SH-SY5Y (cell line): Measurements from ENCODE around the gene SLC11A2.

ENCODE experiments used
- GATA2 ChIP-seq: IDR thresholded peaks from 2 replicates; pipeline ENCODE4 v1.6.1; 2011; ENCODE audit warnings: mild to moderate bottlenecking, low read depth, low read length
- GATA3 ChIP-seq: IDR thresholded peaks from 2 replicates; pipeline ENCODE4 v1.6.1; 2011; ENCODE audit warnings: low read depth, mild to moderate bottlenecking, low read length, moderate library complexity

- TF ChIP-seq GATA2 (no peak), GATA3 (no peak)
Measured at GRCh38 chr12:51056242-51056641, 30.1 kb upstream of the SLC11A2 start.
